HG03108 (cell line): ENCODE measurements around the gene HES5.

Experiments used
- ATAC-seq: cut with Tn5 transposase; IDR thresholded peaks from one replicate; pipeline ENCODE4 v1.9.1; 2021; ENCODE audit warnings: moderate library complexity; ENCODE audit not compliant: unreplicated experiment

Gene HES5

DNA sequence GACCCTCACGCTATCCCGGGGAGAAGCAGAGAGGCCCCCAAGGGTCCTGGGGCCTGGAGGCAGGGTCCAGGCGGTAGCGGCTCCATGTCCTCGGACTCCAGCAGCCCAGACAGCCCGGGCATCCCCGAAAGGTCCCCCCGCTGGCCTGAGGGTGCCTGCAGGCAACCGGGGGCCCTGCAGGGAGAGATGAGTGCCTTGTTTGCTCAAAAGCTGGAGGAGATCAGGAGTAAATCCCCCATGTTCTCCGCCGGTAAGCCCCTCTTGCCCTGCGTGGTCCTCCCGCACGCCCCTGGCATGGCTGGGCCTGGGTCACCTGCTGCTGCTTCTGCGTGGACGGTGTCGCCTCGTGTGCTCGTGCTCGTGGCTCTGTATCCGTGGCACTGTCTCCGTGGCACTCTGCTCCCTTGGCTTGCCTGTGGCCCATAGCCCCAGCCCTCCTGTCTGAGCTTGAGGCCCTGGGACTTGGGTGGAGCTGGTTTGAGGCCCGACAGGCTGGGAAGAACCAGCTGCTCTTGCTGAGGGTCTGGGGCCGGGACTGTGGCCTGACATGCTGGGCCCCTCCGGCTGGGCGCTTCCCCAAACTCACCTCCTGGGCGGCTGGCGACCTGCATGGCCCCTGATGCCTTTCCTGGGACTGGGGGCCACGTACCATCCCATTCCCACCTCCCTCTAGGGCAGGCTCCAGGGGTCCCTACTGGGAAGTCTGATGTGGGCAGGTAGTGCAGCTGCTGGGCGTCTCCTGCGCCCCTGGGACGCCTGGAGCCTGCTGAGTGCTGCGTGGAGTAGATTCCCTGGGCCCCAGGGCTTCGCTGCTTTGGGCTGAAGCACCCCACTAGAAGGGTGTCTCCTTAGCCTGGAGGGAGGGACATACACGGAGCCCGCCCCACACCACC lies 27.2 kb downstream of the HES5 start:
- no peak for ATAC-seq

DNA sequence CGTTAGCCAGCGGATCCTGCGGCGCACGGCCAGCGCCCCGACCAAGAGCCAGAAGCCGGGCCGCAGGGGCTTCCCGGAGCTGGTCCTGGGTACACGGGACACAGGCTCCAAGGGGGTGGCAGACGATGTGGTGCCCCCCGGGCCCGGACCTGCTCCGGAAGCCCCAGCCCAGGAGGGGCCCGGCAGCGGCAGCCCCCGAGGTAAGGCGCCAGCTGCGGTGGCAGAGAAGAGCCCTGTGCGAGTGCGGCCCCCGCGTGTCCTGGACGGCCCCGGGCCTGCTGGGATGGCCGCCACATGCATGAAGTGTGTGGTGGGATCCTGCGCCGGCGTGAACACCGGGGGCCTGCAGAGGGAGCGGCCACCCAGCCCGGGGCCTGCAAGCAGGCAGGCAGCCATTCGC lies 27.9 kb downstream of the HES5 start:
- ATAC-seq: no peak

DNA sequence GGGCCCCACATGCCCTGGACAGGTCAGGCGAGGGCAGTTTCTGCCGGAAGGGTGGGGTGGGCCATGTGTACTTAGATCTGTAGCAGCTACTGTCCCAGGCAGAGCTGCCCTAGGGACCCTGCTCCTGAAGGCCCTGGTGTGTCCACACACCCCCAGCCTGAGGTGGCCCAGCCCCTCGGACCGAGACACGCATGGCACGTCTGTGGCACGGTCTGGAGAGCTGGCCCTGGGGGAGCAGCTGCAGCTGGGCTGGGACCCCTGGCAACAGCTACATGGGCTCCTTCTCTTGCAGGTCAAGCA lies 28.3 kb downstream of the HES5 start:
- ATAC-seq: no peak

DNA sequence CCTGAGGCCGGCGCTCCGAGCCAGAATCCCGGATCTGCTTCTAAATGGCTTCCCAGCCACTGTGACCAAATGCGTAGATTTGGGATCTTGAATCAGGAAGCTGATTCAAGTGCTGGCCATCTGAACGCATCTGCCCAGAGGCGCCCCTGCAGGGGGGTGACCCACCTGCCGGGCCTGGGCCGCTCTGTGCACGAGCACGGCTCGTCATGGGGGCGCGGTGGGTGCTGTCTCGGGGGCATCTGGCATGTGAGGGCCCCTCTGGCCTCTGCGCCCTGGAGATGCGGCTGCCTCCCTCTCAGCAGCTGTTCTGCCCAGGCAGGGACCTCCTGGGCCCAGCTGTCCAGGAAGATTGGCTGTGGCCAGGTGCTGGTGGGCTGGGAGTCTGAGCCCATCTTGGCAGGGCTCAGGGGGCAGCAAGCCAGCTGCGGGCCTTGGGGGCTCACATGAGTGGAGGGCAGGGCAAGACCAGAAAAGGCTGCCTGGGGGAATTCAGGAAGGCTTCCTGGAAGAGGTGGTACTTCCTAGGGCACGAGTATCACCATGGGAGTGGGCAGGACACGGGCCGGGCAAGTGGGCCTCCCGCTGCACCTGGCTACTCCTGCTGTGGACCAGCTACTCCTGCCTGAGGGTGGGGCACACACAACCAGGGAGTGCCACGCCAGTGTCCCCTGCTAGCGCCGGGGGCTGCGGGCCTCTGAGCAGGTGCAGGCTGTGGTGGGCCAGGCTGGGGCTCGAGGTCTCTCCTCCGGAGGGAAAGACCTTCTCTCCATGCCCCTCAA lies 28.8 kb downstream of the HES5 start:
- ATAC-seq: no peak

DNA sequence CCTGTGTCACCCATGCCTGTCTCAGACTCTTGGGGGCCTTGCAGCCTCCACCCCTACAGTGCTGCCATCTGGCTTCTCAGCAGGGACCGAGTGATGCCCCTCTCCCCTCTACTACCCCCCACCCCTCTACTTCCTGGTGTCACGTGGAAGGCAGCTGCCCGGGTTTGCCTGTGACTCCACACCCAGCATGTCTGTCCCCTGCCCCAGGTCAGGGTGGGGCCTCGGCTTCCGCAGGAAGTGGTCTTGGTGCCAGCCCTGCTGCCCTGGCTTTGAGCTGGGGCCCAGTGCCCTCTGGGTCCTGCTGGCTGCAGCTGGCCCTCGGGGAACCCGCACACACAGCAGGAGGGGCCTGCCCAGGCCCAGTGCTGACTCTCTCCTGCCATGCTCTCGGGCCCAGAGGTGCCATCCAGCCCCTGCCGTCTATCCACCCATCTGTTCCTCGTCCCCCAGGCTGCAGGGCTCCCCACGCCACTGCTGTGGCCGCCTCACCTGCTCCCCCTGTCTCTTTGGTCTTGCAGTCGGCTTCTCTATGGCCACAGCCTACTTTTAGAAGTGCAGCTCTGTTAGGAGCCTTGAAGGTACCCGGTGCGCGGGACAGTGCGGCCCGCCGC lies 30.0 kb downstream of the HES5 start:
- ATAC-seq: no peak

DNA sequence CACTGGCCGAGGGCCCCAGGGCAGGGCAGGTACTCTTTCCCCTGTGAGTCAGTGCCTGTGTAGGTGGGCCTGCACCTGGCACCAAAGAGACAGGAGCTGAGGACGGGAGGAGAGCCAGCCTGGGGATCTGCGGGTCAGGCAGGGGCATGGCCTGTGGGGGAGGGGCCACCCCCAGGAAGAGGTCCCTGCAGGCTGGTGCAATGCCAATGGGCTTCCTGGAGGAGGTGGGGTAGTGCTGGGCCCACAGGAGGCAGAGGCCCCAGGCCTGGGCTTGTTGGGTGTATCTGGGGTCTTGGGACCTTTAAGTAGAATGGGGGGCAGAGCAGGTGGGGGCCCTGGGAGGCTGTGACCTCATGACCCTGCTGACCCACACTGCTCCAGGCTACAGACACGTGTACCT lies 30.8 kb downstream of the HES5 start:
- no peak for ATAC-seq

DNA sequence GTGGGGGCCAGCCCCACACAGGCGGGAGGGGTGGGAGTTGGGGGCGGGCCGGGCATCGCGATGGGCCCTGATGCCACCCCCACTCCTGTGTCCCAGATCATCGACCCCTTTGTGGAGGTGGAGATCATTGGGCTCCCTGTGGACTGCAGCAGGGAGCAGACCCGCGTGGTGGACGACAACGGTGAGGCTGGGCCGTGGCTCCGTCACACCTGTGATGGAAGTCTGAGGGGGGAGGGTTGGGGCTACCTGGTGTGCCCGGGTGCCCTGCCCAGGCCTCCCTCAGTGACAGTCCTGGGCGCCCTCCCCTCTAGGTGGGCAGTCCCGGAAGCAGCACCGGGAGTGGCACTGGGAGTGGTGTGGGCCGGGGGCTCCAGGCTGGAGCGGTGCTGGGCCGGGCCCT lies 31.4 kb downstream of the HES5 start:
- no peak for ATAC-seq

DNA sequence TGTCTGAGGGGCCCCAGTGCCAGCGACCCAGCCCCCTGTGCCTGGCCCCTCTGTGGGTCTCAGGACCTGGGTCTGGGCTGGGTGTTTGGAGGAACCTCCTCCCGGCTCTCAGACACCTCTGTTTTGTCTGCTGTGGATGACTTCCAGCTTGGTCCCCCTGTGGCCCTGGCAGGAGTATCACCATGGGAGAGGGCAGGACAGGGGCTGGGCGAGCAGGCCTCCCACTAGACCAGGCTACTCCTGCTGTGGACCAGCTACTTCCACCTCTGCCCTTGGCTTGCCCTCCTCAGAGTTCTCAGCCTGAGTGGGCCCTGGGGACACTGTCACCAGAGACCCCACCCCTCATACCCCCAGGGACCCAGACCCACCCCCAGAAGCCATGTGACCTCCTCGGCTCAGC lies 32.2 kb downstream of the HES5 start:
- ATAC-seq: no peak

DNA sequence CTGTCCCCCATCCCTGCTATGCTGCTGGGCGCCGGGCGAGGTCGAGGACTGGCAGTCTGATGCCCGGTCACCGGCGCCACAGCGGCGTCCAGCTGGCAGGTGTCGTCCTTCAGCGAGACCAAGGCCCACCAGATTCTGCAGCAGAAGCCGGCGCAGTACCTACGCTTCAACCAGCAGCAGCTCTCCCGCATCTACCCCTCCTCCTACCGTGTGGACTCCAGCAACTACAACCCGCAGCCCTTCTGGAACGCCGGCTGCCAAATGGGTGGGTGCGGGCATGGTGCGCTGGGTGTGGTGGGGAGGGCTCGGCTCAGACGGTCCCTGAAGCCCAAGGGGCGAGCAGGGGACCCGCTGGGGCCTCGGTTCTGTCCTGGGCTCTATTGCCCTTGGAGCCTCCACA lies 33.3 kb downstream of the HES5 start:
- no peak for ATAC-seq

DNA sequence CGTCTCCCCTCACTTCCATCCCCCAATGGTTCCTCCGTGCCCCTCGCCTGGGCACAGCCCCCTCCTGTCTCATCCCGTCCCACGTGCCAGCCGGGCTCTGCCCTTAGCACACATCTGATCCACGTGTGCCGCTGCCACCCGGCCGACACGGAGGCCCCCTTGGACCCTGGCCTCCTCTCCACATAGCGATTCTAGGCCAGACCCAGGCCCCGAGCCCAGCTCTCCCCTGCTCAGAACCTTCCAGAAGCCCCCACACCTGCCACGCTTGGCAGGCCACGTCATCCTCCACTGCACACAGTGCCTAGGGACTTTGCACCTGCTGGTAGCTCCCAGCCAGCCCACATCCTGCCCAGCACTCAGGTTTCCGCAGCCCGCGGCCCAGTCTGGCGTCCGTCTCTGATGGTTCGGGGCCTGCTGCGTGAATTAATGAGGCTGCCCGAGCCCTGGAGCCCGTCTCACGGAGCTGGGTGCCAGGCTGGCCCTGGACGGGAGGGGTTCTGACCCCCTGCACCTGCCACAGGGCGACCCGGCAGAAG lies 33.9 kb downstream of the HES5 start:
- ATAC-seq: no peak

DNA sequence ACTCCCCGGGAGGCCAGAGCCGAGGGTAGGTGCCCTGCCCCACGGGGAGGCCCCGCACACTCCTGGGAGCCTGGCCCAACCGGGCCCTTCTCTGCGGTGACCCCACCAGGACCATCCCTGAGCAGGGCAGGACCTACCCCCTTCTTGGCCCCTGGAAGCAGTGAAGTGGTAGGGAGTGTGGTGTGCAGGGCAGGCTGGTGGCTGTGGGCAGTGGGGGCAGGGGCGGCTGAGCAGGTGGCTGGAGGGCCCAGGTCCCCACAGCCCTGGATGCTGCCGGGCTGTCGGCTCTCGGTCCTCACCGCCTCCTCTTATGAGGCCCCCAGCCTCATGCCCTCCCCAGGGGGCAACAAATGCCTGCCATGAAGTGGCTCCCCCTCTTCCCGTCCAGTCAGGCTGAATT lies 34.5 kb downstream of the HES5 start:
- no peak for ATAC-seq

DNA sequence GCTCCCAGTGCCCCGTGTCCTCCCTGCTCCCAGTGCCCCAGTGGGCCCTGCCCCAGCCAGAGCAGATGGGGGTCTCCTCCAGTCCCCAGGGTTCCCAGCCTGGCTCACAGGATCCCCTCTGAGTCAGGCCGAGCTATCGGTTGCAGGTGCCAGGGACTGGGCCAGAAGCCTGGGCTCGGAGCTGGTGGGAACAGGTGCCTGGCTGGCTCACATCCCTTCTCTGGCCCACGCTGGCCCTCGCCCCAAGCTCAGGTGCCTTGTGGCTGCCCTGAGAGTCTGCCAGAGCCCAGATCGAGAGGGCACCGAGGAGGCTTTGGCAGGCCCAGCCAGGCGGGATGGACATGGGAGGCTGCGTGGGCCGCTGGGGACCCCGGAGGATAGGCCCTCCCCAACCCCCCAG lies 35.0 kb downstream of the HES5 start:
- ATAC-seq: no peak

DNA sequence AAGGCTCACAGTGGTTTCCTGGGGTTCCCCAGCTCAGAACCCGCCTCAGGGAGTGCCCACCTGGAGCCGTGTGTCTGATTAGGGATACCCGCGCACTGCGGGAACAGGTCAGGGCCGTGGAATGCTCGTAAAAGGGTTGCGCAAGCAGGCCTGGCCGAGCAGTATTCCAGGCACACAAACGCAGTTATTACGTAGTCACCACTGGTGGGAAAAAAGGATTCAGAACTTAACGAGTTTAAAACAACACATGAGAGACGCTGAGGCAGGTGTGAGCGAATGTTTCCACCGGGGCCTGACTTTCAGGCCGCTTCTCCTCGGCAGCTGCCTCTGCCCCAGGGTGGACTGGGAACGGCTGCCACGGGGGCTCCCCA lies 35.8 kb downstream of the HES5 start:
- ATAC-seq: no peak

DNA sequence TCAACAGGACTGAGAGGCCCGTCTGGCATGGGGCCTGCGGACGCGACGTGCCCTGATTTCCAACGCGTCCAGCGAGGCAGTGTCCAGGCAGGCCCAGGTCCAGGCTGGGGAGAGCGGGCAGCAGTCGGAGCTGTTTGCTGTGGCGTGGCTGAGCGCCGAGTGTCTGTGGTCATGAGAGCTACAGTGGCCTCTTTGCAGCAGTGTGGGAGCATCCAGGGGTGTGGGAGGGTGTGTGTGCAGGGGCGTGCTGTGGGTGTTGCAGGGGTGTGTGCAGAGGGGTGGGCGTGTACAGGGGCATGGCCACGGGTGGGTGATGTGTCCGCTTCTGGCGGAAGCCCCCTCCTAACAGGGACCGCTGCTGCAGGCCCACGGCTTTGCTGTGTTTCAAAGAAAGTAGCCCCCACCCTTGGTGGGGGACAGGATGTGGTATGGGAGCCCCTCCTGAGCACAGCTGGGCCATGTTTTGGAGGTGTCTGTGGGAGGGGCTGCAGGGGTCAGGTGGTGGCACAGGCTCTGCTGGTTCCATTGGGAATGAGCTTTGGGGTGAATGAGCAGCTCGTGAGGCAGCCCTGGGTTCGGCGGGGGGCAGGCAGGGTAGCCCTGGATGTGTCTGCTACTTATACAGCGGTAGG lies 36.3 kb downstream of the HES5 start:
- no peak for ATAC-seq

DNA sequence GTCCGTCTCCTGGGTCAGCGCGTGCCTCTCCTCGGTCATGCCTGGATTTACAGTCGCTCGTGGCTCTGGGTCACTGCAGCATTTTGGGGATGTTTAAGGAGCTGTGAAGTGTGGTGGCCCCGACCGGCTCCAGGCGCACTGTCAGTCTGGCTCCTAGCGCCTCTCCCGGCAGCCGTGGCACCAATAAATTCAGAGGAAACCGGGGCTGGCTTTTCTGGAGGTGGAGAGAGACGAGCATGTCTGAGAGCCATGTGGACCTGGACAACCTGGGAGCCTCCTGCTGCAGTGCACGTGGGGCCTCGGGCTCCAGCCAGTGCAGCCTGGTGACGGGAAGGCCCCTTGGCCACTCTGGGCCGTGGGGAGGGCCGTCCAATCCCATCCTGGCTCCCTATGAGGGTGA lies 36.8 kb downstream of the HES5 start:
- no peak for ATAC-seq

DNA sequence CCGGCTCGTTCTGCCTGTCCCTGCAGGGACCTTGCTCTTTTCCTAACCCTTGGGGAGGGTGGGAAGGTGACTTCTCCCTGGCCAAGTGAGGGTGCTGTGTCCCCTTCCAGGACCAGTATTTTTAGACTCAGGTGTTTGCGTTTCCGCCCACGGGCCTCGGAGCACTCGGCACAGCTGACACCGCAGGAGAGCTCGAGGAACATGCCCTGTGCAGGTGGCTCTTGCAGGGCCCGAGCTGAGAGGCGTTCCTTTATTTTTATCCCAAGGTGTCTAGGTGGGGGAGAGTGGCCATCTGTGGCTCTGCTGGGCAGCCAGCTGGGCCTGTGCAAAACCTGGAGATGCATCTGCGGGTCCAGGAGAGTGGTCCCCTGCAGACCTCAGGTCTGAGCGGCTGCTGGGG lies 38.0 kb downstream of the HES5 start:
- ATAC-seq: no peak

DNA sequence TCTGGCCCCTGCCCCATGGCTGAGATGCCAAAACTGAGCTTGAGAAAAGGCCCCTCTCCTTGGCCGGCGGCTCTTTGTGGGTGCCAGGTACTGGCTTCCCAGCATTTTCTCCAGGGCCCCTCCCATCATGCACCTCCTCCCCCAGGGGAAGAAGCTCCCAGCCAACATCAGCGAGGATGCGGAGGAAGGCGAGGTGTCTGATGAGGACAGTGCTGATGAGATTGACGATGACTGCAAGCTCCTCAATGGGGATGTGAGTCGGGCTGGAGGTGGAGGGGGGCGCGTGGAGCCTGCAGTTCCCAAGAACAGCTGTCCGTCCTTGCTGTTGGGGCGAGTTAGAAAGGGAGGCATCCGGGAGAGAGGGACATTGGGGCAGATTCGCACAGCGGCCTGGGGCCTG lies 40.4 kb downstream of the HES5 start:
- no peak for ATAC-seq

DNA sequence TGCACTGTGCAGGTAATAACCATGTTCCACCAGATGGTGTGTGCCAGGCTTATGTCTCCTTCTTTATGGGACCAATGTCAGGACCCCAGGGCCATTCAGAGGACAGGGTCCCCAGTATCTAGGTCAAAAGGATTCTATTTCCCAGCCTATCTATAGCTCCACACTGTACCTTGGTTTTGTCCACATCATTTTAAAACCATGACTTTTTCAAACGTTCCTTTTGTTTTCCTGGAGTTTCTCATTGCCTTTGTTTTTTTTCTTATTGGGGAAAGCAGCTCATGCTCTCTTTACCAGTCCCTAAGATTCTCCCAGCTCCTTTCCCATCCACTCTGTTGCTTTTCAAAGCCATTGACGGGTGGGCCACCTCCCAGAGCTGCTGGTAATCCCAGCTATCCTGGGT lies 41.4 kb downstream of the HES5 start:
- no peak for ATAC-seq

DNA sequence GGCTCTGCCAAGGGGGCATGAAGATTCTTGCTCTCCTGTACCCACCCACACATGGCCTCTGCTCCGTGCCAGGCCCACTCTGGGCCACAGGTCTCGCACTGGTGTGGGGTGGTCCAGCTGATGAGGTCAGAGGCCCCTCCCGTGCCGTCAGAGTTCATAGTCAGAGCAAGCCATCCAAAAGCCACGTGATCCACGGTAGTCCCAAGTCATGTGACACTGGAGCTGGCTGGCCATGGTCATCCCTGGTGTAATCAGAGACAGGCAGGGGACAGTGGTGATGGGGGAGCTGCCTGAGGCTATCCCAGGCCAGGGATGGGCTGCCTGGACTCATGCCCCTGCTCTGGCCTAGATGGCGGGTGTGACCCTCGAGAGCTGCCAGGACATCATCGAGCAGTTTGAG lies 43.5 kb downstream of the HES5 start:
- no peak for ATAC-seq

DNA sequence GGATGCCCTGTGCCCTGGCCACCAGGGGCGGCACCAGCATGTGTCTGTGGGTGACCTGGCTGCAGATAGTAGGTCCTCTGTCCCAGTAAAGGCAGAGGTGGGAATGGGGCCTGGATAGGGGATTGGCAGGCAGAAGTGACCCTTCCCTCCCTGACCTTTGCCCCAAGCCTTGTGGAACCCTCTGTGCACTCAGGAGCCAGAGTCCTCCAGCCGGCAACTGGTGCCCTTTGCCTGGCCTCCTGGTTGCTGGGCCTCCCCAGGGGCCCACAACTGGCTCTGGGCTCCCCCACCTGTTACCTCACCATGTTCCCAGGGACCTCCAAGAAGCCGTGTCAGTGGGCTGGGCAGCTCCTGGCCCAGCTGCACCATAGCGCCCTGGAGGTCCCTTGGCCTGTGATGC lies 44.0 kb downstream of the HES5 start:
- ATAC-seq: no peak

DNA sequence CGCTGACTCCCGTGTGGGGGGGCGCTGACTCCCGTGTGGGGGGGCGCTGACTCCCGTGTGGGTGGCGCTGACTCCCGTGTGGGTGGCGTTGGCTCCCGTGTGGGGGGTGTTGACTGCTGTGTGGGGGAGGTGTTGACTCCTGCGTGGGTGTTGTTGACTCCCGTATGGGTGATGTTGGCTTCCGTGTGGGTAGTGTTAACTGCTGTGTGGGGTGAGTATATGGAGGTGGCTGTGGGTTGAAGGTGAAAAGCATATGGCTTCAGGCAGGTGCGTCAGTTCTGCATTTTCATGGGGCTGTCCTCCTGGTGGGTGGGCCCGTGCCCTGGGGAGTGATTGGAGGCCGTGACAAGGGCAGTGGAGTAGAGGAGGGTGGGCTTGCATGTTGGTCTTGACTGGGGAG lies 46.1 kb downstream of the HES5 start:
- ATAC-seq: no peak

DNA sequence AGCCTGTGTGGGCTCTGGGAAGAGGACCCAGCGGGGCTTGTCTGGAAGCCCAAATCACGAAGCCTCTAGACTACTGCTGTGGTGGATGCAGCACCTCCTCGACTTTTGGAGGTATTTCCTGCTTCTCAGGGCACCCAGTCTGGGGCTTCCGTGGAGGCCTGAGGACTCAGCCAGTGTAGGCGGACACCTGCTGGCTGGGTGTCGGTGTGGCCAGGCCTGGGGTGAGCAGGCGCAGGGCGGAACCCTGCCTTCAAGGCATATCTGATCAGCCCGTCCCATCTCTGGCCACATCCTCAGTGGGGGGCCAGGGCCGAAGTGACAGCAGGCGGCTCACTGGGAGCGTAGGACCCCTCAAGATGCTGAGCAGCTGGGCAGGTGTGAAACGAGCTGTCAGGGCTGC lies 47.0 kb downstream of the HES5 start:
- ATAC-seq: no peak
